ENCODE data around the gene PLEKHA5. TPM values are rescaled to one million over a fixed set of nuclear protein-coding genes. Genes with fewer than 3 reads are reported as not detected.

Gene PLEKHA5
- total RNA-seq, 2 experiments from 2014 or later: 4.5 to 5.1 TPM

DNA sequence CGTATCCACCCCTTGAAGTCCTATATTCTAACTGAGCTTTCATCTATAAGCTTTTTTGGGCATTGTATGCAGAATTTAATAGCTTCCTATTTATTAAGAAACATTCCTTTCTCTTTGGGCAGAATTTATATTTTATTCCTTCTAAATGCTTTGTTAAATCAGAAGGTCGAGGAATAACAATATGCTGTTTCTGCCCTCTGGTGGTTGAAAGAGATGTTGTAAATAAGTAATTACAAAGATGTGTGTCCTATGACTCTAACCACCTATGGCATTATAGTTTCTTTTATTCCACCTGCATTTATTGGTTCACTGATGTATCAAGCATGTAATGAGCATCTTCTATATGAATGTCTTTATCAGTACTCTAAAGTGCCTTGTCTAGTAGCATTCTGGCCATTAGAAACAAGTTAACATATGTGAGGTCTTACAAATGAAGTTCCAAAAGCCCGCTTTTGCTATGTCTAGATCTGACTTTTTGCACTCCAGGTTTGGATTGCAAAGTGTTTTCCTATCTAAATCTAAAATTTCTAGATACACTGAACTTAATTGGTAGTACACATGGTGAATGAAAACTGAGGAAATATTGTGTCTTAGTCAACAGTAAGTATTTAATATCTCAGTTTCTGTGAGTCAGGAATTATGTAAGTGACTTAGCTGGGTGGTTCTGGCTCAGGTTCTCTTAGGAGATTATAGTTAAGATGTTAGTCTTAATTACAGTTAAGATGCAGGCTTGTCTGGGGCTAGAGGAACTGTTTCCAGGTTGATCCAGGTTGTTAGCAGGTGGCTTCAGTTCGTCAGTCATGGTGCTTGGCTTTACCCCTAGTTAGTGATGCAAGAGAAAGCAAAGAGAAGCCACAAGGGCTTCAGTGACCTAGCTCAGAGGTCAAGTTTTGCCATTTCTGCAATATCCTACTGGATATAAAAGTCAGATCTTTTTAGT lies 57.5 kb downstream of the PLEKHA5 start:
- no peaks in the 10 kb centered on the region for H3K9me3 Mint-ChIP-seq
- no peaks in the 10 kb centered on the region for H3K36me3 Mint-ChIP-seq (ENCODE audit: low read depth)
- H3K27me3 Mint-ChIP-seq: peaks cover 2% of the 10 kb centered on the region
- H3K4me1 Mint-ChIP-seq: no peaks in the 10 kb centered on the region
- H3K4me3 Mint-ChIP-seq: no peak overlapping the region
- DNase-seq: no peak
- ChIA-PET CTCF (interaction anchor here (1.6 kb wide), 1 partner anchor 13 kb away, joined by 3 read pairs; no protein-coding TSS in a partner anchor), POLR2A (no interaction called here)
- no peak overlapping the region for H3K27ac Mint-ChIP-seq

DNA sequence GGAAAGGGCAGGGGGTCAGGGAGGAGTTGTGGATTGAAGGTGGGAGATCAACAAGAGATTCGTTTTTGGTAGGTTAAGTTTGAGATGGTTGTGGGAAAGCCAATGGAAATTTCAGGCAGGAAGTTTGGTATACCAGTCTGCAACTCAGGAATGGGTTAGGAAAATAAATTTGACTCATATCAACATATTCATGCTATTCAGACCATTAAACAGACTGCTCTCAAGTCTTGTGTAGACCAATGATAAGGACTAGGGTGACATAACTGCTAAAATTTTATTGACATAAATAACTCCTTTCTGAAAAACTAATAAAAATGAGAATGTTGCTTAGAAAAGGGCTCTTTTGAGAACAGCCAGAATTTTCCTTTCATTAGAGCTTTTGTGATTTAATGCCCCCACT lies 60.0 kb downstream of the PLEKHA5 start:
- ChIA-PET CTCF (no interaction called here), POLR2A (no interaction called here)
- Mint-ChIP-seq H3K4me1 (no peaks in the 10 kb centered on the region), H3K27me3 (peaks cover 2% of the 10 kb centered on the region), H3K27ac (no peak overlapping the region), H3K4me3 (no peak overlapping the region), H3K36me3 (ENCODE audit: low read depth) (no peaks in the 10 kb centered on the region), H3K9me3 (no peaks in the 10 kb centered on the region)
- no peak for DNase-seq

DNA sequence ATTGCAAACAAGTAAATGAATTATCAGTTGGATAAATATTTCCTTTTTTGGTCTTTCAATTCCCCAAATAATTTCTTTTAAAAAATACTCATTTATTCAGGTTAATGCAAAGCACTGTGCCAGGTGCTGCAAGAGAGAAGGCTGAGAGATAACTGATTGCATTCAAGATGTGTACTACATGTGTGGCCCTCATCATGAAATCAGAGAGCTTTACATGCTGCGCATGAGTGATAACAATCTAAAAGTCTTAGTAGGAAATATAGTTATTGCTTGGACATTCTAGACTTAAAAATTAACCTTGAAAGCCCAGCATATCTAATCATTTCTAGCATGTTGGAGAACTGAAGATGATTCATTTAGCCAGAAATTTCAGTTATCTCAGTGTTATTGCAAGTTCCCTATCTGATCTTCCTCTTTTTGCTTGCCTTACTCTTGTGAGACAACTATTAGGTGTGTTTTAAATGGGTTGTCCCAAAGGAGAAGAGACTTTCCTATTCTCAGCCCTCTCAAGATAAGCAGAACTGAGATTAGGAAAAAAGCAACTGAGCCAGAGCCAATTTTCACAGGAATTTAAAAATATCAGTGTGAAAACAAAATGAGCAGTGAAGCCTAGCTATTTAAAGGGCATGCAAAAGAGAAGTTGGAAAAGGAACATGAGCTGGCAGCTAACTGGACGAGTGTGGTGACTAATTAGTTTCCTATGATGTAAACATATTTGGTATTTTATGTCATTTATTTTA lies 60.9 kb downstream of the PLEKHA5 start:
- H3K4me3 Mint-ChIP-seq: no peak overlapping the region
- ChIA-PET CTCF (no interaction called here), POLR2A (no interaction called here)
- H3K27ac Mint-ChIP-seq: no peak overlapping the region
- no peaks in the 10 kb centered on the region for H3K9me3 Mint-ChIP-seq
- no peaks in the 10 kb centered on the region for H3K36me3 Mint-ChIP-seq (ENCODE audit: low read depth)
- no peaks in the 10 kb centered on the region for H3K4me1 Mint-ChIP-seq
- no peaks in the 10 kb centered on the region for H3K27me3 Mint-ChIP-seq
- DNase-seq: no peak

DNA sequence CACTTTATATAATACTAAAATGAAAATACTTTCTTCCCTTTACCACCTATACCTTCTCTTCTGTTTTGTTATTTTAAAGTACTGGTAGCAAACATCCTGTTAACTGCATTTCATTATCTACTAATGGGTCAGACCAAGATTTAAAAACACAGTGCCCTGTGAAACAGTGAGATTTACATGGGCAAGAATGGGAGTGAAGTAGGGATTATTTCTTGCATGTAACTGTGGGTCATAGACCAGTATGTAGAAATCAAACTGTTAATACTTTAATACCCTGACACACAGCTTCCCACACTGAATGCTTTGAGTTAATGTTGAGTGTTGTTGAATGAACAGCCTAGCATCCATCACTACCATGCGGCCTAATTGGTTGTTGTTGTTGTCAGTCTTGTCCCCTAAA lies 61.6 kb downstream of the PLEKHA5 start:
- ChIA-PET POLR2A (no interaction called here), CTCF (no interaction called here)
- Mint-ChIP-seq H3K36me3 (ENCODE audit: low read depth) (no peaks in the 10 kb centered on the region), H3K27me3 (no peaks in the 10 kb centered on the region), H3K27ac (no peak overlapping the region), H3K4me1 (no peaks in the 10 kb centered on the region), H3K4me3 (no peak overlapping the region), H3K9me3 (no peaks in the 10 kb centered on the region)
- no peak for DNase-seq

- Mint-ChIP-seq H3K4me1 (no peaks in the 10 kb centered on the region), H3K27ac (no peak overlapping the region), H3K36me3 (ENCODE audit: low read depth) (no peaks in the 10 kb centered on the region), H3K4me3 (no peak overlapping the region), H3K27me3 (no peaks in the 10 kb centered on the region), H3K9me3 (no peaks in the 10 kb centered on the region)
- no peak for DNase-seq
- ChIA-PET POLR2A (no interaction called here), CTCF (no interaction called here)
Measured at GRCh38 chr12:19191563-19191962, 62.0 kb downstream of the PLEKHA5 start.

DNA sequence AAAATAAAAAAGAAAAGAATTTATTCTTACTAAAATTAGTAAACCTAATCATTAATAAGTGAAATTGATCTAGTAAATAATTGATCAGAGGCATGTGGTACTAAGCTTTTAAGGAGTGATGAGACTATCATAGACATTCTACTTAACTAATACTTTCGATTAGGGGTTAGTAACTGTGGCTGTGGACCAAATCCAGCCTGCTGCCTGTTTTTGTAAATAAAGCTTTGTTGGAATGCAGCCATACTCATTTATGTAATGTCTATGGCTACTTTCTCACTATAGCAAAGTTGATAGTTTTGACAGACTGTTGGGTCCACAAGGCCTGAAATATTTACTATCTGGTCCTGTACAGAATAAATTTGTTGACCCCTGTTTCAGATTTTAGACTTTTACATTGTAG lies 63.2 kb downstream of the PLEKHA5 start:
- Mint-ChIP-seq H3K27ac (no peak overlapping the region), H3K36me3 (ENCODE audit: low read depth) (no peaks in the 10 kb centered on the region), H3K4me3 (no peak overlapping the region), H3K27me3 (no peaks in the 10 kb centered on the region), H3K4me1 (no peaks in the 10 kb centered on the region), H3K9me3 (no peaks in the 10 kb centered on the region)
- CTCF ChIA-PET: no interaction called here
- POLR2A ChIA-PET: no interaction called here
- no peak for DNase-seq

DNA sequence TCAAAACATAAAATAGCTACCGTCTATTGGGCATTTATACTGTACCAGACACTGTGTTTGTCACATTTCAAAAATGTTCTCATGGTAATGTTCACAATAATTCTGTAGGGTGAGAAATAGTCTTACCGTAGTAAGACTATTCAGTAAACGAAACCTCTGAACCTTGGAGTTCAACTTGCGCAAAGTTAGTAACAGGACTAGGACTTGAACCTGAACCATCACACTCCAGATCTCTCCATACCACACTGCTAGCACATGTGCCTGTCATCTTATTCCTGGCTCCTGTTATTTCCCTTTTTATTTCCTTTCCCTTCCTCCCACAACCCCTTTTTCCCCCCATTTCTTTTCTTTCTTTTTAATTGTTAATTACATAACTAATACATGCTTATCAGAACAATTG lies 65.4 kb downstream of the PLEKHA5 start:
- no peak for DNase-seq
- CTCF ChIA-PET: no interaction called here
- Mint-ChIP-seq H3K36me3 (ENCODE audit: low read depth) (no peaks in the 10 kb centered on the region), H3K9me3 (no peaks in the 10 kb centered on the region), H3K27me3 (no peaks in the 10 kb centered on the region), H3K4me3 (no peak overlapping the region), H3K27ac (no peak overlapping the region), H3K4me1 (no peaks in the 10 kb centered on the region)
- POLR2A ChIA-PET: no interaction called here

- no peaks in the 10 kb centered on the region for H3K4me1 Mint-ChIP-seq
- POLR2A ChIA-PET: no interaction called here
- no peak overlapping the region for H3K4me3 Mint-ChIP-seq
- H3K36me3 Mint-ChIP-seq (ENCODE audit: low read depth): no peaks in the 10 kb centered on the region
- CTCF ChIA-PET: no interaction called here
- H3K9me3 Mint-ChIP-seq: no peaks in the 10 kb centered on the region
- DNase-seq: no peak
- no peaks in the 10 kb centered on the region for H3K27me3 Mint-ChIP-seq
- H3K27ac Mint-ChIP-seq: no peak overlapping the region
Measured at GRCh38 chr12:19196959-19197630, 67.6 kb downstream of the PLEKHA5 start.

GRCh38 chr12:19198272-19198671 lies 68.7 kb downstream of the PLEKHA5 start:
- H3K4me3 Mint-ChIP-seq: no peak overlapping the region
- no peaks in the 10 kb centered on the region for H3K36me3 Mint-ChIP-seq (ENCODE audit: low read depth)
- H3K4me1 Mint-ChIP-seq: no peaks in the 10 kb centered on the region
- no peak for DNase-seq
- ChIA-PET CTCF (no interaction called here), POLR2A (no interaction called here)
- no peaks in the 10 kb centered on the region for H3K9me3 Mint-ChIP-seq
- H3K27me3 Mint-ChIP-seq: no peaks in the 10 kb centered on the region
- no peak overlapping the region for H3K27ac Mint-ChIP-seq

GRCh38 chr12:19199332-19199731 lies 69.8 kb downstream of the PLEKHA5 start:
- ChIA-PET POLR2A (no interaction called here), CTCF (no interaction called here)
- Mint-ChIP-seq H3K9me3 (no peaks in the 10 kb centered on the region), H3K36me3 (ENCODE audit: low read depth) (no peaks in the 10 kb centered on the region), H3K4me3 (no peak overlapping the region), H3K27ac (no peak overlapping the region), H3K27me3 (no peaks in the 10 kb centered on the region), H3K4me1 (no peaks in the 10 kb centered on the region)
- DNase-seq: no peak

GRCh38 chr12:19200261-19200660 lies 70.7 kb downstream of the PLEKHA5 start:
- H3K27ac Mint-ChIP-seq: no peak overlapping the region
- no peak overlapping the region for H3K4me3 Mint-ChIP-seq
- DNase-seq: no peak
- ChIA-PET POLR2A (no interaction called here), CTCF (interaction anchor here (0.6 to 0.7 kb wide), 2 partner anchors 14 to 135 kb away, joined by 3 to 4 read pairs; no protein-coding TSS in a partner anchor)
- H3K36me3 Mint-ChIP-seq (ENCODE audit: low read depth): no peaks in the 10 kb centered on the region
- no peaks in the 10 kb centered on the region for H3K27me3 Mint-ChIP-seq
- no peaks in the 10 kb centered on the region for H3K4me1 Mint-ChIP-seq
- H3K9me3 Mint-ChIP-seq: no peaks in the 10 kb centered on the region

- no peak overlapping the region for H3K4me3 Mint-ChIP-seq
- no peaks in the 10 kb centered on the region for H3K27me3 Mint-ChIP-seq
- H3K9me3 Mint-ChIP-seq: no peaks in the 10 kb centered on the region
- H3K27ac Mint-ChIP-seq: no peak overlapping the region
- CTCF ChIA-PET: no interaction called here
- no peak for DNase-seq
- no peaks in the 10 kb centered on the region for H3K4me1 Mint-ChIP-seq
- POLR2A ChIA-PET: no interaction called here
- no peaks in the 10 kb centered on the region for H3K36me3 Mint-ChIP-seq (ENCODE audit: low read depth)
Measured at GRCh38 chr12:19201661-19202060, 72.1 kb downstream of the PLEKHA5 start.

DNA sequence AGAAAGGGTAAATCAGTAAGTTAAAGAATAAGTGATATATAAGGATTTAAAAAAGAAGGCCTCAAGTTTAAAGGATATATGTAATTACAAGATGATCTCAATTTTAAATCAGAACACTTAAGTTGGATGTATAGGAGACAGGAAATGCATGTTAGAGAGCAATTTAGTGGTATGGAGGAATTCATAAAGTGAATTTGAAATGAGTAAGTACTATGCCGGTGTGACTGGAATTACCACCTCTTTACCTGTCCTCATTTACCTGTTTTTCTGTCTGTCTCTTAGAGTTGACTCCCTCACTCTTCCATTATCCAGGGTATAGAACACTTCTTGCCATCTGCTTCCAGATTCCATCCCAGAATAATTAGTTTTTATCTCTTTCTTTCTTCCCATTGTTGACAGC lies 73.5 kb downstream of the PLEKHA5 start:
- Mint-ChIP-seq H3K36me3 (ENCODE audit: low read depth) (no peaks in the 10 kb centered on the region), H3K27ac (no peak overlapping the region), H3K27me3 (no peaks in the 10 kb centered on the region), H3K4me3 (no peak overlapping the region), H3K4me1 (no peaks in the 10 kb centered on the region), H3K9me3 (no peaks in the 10 kb centered on the region)
- DNase-seq: no peak
- POLR2A ChIA-PET: no interaction called here
- CTCF ChIA-PET: no interaction called here

Data from activated CD4-positive, alpha-beta T cell treated with anti-CD3 and anti-CD28 coated beads, Interleukin-2, amount 10 ng/mL, durations not matched to agents 7 days and 5 days (primary cell).